Measurements from ENCODE around the gene CAB39.
"Not testable (repeated sequence)": the region's sequence is repeated elsewhere in the genome, so short reads cannot be mapped to it uniquely, and the experiment has no call there.

The CAB39 gene

GRCh38 chr2:230691005-230691647 is 21.5 kb upstream of the CAB39 start:
- DNase-seq (ENCODE audit: low read depth): peak; percentile 55
- H3K4me3 ChIP-seq (replicated peaks; ENCODE audit: low read depth, low read length): no peak overlapping the region
- TF ChIP-seq, protein P1, sequence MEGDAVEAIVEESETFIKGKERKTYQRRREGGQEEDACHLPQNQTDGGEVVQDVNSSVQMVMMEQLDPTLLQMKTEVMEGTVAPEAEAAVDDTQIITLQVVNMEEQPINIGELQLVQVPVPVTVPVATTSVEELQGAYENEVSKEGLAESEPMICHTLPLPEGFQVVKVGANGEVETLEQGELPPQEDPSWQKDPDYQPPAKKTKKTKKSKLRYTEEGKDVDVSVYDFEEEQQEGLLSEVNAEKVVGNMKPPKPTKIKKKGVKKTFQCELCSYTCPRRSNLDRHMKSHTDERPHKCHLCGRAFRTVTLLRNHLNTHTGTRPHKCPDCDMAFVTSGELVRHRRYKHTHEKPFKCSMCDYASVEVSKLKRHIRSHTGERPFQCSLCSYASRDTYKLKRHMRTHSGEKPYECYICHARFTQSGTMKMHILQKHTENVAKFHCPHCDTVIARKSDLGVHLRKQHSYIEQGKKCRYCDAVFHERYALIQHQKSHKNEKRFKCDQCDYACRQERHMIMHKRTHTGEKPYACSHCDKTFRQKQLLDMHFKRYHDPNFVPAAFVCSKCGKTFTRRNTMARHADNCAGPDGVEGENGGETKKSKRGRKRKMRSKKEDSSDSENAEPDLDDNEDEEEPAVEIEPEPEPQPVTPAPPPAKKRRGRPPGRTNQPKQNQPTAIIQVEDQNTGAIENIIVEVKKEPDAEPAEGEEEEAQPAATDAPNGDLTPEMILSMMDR (IDR thresholded peaks at IDR 0.05; ENCODE audit: low read length, missing control alignments): no peak

DNA sequence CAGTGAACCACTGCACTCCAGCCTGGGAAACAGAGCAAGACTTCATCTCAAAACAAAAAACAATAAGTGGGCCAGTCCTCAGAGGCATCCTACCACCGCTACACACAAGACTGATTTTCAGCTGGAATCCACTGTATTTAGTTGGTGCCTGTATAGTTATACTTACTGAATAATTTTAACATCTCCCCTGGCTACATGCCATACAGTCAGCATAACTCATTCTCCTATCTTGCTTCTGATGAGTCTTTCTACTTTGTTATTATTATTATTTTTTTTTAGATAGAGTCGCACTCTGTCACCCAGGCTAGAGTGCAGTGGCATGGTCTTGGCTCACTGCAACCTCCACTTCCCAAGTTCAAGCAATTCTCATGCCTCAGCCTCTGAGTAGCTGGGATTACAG is 19.9 kb upstream of the CAB39 start:
- H3K4me3 ChIP-seq (replicated peaks; ENCODE audit: low read depth, low read length): no peak overlapping the region
- DNase-seq (ENCODE audit: low read depth): no peak
- TF ChIP-seq, protein P1 (IDR thresholded peaks at IDR 0.05; ENCODE audit: low read length, missing control alignments): no peak

DNA sequence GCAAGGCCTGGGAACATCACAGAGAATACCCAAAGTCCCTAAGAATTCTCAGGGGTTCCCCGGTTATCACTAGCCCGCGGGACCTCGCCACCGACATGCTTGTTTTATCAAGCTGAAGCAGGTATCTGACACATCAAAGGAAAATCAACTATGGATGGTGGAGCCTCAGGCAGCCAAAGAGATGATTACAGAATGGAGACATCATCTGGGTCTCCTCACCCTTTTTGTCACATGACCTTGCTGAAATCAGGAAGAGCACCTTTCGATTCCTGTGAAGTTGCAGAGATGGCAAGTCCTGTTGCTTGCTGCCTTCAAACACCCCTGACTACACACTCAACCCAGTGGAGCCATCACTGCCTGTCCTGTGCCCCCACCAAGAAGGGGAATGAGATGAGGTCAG is 19.2 kb upstream of the CAB39 start:
- no peak for DNase-seq (ENCODE audit: low read depth)
- no peak overlapping the region for H3K4me3 ChIP-seq (replicated peaks; ENCODE audit: low read depth, low read length)
- TF ChIP-seq, protein P1 (IDR thresholded peaks at IDR 0.05; ENCODE audit: low read length, missing control alignments): no peak

GRCh38 chr2:230694241-230694640 is 18.4 kb upstream of the CAB39 start:
- TF ChIP-seq, protein P1 (IDR thresholded peaks at IDR 0.05; ENCODE audit: low read length, missing control alignments): no peak
- DNase-seq (ENCODE audit: low read depth): no peak
- H3K4me3 ChIP-seq (replicated peaks; ENCODE audit: low read depth, low read length): no peak overlapping the region

- TF ChIP-seq, protein P1 (IDR thresholded peaks at IDR 0.05; ENCODE audit: low read length, missing control alignments): no peak
- no peak for DNase-seq (ENCODE audit: low read depth)
- H3K4me3 ChIP-seq (replicated peaks; ENCODE audit: low read depth, low read length): no peak overlapping the region
These were observed 17.1 kb upstream of the CAB39 start for GRCh38 chr2:230695551-230695950.

DNA sequence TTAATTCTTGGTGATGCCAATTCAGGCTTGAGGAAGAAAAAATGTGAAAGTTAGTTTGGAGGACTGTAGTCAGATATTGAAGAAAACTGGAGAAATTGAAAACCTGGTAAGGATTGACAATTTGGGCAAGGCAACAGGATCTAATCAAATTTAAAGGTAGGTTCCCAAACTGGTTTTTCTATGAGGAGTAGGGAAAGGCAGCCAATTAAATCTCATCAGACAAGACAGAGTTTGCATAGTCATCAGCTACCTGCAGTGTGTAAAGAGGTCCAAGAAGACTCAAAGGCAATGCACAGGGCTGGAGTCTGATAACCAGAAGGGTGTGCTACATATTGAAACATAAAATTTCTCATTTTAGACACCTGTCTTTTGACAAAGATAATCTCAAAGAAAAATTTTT is 16.0 kb upstream of the CAB39 start:
- no peak overlapping the region for H3K4me3 ChIP-seq (replicated peaks; ENCODE audit: low read depth, low read length)
- TF ChIP-seq, protein P1 (IDR thresholded peaks at IDR 0.05; ENCODE audit: low read length, missing control alignments): no peak
- no peak for DNase-seq (ENCODE audit: low read depth)

GRCh38 chr2:230697676-230698075 is 15.0 kb upstream of the CAB39 start:
- no peak overlapping the region for H3K4me3 ChIP-seq (replicated peaks; ENCODE audit: low read depth, low read length)
- no peak for DNase-seq (ENCODE audit: low read depth)
- TF ChIP-seq, protein P1 (IDR thresholded peaks at IDR 0.05; ENCODE audit: low read length, missing control alignments): no peak

GRCh38 chr2:230698753-230699152 is 13.9 kb upstream of the CAB39 start:
- H3K4me3 ChIP-seq (replicated peaks; ENCODE audit: low read depth, low read length); DNase-seq (ENCODE audit: low read depth): not testable (repeated sequence)

All from fibroblast of pulmonary artery (primary cell).